IPS-NIHi7 (cell line): ENCODE measurements around the gene CDH20.

Experiments used
- DNase-seq: peaks from one replicate; pipeline ENCODE4 v3.0.0; 2012; ENCODE audit warnings: mixed read lengths; ENCODE audit errors: extremely low spot score

The CDH20 gene

DNA sequence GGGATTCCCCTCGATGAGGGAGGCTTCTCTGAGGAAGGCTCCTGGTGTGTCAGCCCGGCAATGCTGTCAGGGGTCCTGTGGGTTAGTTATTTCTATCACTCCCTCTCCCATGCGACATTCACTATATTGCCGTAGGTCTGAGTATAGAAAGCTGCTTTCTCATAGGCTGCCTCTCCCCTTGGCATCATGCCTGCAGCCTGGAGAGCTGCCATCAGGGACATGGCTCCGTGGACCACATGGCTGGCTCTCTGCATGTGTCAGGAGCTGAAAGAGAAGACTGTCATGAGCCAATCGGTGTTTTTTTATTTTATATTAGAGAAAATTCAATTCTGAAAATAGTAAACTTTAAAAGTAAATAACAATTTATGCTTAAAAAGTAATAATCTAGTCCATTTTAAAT, 198.0 kb downstream of the CDH20 start:
- no peak for DNase-seq

DNA sequence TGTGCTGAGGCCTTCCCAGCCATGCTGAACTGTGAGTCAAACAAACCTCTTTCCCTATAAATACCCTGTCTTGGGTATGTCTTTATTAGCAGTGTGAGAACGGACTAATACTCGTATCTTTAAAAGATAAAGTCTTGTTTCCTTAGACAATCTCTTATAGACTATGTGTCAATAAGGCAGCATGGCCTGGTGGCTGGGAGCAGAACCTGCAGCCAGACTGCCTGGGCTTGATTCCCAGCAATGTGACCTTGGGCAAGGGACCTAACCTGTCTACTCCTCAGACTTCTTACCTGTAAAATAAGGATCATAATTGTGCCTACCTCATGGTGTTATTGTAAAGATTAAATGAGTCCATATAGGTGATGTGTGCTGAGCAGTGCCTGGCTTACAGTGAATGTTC, 198.7 kb downstream of the CDH20 start:
- DNase-seq, result no peak

DNA sequence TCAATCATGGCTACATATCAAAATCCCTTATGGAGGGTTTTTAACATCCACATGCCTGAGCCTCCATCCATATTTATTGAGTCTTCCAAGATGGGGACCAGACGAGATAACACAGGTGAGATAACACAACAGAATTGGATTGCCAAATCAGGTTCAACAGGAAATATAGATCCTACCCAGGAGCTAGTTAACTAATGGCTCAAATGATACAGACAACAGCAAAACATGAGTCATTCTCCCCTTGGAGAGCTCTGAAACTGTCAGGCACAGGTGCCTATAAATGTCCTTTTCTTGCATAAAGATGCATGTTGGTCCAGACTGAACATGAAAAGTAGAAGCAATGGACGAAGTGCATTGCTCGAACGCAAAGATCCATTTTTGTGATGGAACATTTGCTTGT, 202.2 kb downstream of the CDH20 start:
- DNase-seq, result no peak

DNA sequence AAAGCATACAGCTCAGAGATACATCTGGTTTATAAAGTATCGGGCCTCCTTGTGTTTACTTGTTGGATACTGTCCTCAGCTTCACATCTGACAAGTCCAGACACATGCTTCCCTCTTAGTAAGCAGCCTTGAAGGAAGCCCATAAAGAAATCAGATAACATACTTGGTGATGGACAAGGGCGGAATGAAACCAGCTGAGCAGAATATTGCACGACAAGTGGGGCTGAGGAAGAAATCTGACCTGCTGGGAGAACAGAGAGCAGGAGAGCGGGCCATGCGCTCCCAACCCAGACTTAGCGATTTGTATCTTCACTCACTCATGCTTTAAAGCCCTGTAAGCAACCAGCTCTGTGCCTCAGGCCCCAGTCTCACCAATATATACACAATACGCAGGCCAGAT, 208.4 kb downstream of the CDH20 start:
- no peak for DNase-seq

DNA sequence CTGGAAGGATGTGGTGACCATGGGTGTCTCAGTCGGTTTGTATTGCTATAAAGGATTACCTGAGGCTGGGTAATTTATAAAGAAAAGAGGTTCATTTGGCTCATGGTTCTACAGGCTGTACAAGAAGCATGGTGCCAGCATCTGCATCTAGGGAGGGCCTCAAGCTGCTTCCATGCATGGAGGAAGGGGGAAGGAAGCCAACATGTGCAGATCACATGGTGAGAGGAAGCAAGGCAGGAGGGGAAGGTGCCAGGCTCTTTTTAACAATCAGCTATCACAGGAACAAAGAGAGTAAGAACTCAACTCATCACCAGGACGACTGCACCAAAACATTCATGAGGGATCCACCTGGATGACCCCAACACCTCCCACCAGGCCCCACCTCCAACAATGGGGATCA, 209.4 kb downstream of the CDH20 start:
- DNase-seq, result no peak

DNA sequence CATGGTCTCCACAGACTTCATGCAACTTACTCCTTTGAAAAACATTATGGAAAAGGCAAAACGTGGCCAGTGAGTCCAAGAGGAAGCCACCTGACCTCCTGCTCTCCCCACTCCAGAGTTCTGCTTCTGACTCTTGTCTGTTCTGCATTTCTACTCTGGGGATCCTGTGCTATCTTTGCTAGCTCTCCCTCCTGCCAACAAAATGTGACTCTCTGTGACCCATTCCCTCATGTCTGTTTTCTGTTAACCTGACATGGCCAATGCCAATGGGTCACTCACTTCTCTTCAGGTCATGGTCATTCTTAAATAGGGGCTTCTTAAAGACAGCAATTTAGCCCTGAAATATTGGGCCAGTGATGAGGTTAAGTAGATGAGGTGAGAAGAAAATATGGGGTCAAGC, 210.3 kb downstream of the CDH20 start:
- DNase-seq, result no peak

DNA sequence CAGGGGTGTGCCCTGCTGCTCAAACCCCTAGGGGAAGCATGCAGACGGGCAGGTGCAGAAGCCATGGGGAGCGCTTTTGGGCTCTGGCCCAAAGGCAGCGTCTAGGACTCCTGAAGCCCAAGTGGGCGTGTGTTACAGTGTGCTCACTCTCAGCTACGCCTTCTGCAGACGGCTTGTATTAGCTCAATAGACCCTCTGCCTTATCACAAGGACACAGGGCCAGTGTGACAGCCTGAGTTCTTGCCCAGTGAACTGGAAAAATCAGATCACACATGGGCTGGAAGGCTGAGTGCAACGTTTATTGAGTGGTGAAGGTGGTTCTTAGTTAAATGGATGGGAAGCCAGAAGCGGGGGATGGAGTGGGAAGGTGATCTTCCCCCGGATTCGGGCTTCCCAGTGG, 210.9 kb downstream of the CDH20 start:
- no peak for DNase-seq

DNA sequence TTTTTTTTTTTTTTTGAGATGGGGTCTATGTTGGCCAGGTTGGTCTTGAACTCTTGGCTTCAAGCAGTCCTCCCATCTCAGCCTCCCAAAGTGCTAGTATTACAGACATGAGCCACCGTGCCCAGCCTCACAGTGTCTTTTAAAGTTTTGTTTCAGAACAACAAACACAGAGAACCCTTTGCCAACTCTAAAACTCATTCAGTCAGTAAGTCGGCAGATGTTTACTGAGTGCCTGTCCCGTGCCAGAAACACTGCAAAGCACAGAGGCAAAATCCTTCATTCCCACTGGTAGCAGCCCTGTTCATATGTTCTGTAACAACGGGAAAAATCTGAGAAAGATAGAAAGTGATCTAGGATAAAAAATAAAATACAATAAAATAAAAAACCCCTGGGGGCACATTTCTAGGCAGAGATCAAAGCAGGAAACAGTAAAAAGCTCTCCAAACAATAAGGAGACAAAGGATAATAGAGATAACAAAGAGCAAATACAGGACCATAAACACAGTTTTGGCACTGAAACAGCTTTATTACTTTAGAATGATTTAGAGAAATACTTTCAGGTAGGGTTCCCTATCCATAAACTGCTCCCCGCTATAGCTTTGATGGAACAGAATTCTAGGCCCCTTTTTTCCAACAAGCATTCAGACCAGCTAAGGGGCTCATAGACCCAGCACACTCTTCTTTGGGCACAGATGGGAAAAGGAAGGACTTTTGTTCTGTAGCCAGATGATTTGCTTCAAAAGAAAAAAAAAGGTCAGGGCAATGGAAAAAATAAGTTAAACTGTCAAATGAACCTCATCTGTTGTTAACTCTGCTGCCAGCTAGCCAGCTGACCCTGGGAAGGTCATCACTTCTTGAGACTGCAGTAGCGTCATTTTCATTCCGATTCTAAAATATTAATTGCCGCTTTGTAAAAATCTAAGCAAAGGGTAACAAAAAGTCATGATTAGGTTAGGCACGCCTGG, 212.3 kb downstream of the CDH20 start:
- DNase-seq, result no peak

DNA sequence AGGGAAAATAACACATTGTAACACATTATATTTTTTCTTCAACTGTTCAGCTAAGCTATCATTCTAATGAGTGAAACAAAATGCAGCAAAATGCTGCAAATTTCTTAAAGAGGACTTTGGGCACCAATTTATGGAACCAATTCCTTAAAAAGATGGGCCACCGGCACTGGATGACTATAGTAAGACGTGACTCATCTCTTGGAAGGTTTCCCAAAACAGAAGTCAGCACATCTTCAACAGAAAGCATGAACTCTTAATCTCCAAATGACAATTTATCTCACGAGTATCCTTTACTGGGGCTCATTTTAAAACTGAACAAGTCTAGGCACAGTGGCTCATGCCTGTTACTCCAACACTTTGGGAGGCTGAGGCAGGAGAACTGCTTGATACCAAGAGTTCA, 213.4 kb downstream of the CDH20 start:
- DNase-seq, result no peak

DNA sequence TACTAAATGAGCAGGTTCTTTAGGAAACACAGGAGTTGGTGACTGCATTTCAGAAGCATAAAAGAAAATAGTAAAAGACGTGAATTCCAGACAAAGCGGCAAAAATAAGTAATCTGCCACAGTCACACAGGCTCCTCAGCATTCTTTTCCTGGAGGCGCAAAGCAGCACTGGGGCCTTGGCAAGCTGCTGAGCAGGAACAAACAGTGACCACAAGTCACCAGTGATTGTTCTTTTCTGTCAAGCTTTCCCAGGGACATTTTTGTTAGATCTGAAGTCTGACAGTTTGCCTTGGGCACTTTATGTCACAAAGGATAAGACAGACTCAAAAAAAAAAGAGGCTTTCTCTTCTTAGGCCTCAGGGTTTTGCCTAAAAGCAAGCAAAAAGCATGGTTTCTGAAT, 216.2 kb downstream of the CDH20 start:
- no peak for DNase-seq

DNA sequence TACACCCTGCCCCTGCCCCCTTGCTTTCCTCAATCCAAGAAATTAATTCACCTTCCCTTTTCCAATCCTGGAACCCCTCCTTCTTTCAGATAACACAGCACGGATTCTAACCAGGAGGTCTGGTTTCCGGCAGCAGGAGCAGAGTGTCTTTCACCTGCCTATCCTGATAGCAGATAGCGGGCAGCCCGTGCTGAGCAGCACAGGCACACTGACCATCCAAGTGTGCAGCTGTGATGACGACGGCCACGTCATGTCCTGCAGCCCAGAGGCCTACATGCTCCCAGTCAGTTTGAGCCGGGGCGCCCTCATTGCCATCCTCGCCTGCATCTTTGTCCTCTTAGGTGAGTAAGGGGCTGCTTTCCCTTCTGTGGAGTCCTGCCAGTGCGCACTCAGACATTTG, 216.7 kb downstream of the CDH20 start:
- no peak for DNase-seq

DNA sequence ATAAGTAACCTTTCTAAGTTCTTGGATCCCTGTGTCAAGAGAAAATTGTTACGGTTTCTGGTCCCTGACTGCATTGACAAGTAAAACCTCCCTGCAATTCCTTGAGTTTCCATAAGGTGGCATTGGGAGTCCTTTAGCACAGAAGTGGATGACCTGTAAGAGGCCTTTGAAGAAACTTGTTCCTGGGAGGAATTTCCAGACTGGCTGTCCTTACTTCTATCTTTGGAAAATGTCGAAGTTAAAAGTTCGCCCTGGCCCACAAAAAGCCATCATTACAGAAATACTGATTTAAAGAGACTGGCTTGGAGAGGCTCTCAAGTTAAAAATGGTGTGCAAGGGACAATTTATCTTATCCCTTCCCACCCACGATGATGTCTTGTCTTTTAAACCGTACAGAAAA, 218.4 kb downstream of the CDH20 start:
- peak; percentile 78 for DNase-seq

DNA sequence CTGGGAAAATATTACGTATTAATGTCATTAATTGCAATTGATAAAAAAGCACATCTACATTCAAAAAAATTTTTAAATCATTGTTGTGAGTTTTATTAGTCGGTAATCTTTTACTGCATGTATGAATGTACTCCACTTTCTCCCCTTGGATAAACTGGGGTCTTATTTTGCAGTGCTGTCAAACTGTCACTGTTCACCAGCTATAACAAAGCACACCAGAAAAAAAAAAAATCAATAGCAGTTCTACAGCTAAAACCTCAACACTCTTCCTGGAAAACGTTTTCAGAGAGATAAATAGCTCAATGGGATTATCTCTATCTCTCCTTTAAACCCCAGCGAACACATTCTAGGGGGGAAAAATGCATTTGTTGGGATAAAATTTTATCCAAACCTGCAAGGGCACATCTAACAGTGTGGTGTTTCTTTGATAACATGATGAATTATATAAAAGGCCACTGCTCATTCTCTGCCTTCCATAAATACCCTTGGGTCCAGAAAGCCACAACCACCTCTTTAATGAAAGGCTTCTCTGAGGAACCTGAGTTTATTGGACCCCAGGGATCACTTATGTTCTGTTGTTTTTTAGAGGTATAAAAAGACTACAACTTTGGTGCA, 219.9 kb downstream of the CDH20 start:
- DNase-seq, result no peak

DNA sequence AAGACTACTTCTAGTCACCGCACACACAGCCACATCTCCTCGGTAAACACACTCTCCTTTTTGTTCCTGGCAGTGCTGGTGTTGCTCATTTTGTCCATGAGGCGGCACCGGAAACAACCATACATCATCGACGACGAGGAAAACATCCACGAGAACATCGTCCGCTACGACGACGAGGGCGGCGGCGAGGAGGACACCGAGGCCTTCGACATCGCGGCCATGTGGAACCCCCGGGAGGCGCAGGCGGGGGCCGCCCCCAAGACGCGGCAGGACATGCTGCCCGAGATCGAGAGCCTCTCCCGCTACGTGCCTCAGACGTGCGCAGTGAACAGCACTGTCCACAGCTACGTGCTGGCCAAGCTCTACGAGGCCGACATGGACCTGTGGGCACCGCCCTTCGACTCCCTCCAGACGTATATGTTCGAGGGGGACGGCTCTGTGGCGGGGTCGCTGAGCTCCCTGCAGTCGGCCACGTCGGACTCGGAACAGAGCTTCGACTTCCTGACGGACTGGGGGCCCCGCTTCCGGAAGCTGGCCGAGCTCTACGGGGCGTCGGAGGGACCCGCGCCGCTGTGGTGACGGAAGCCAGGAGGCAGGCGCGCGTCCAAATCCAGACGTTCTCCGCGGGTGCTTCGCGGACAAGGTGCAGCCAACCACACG, 221.0 kb downstream of the CDH20 start:
- no peak for DNase-seq

DNA sequence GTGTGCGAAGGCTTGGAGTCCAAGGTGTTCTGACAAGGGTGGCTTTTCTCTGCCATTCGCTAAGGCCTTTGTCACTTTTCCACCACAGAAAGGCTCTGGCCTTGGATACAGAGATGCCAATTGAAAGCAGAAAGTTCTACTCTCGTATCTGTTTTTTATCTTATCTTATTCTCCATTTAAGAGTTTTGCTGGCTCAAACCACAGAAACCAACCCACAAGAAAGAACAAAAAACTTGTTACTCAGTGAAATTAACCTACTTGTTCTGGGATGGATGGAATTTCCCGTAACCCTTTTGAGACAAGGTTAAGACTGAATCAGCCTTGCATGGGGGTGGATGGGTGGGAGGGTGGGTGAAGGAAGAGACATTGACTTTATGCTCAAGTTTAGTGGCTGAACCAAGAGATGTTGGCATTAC, 221.7 kb downstream of the CDH20 start:
- no peak for DNase-seq

DNA sequence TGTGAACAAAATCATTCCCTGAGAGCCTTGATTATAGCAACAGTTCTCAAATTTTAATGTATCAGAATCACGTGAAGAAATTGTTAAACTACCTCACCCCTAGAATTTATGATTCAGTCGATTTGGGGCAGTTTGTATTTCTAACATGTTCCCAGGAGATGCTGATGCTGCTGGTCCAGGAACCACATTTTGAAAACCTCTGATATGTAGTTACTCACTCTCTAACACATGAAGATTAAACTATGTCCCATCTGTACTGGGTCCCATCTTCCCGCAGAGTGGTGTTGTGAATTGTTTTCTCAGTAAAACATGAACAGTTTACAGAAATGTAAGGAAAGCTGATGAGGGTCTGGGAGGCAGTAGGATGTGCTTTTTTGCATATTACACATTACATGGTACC, 223.1 kb downstream of the CDH20 start:
- no peak for DNase-seq

DNA sequence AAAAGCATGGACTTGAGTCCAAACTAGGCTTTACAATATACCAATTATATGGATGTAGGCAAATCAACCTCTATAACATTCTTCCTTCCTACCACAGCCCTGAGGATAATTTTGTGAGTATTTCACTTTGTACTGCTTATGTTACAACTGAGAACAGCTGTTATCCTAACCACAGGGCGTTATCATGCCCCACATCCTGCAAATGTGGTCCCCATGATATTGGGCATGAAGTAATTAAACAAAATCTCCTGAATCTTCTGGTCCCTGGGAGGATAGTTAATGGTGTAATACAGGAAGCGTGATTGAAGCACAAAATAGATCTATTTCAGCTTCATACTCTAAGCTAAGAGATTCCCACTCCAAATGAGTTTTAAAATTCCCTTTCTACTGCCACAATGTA, 223.6 kb downstream of the CDH20 start:
- no peak for DNase-seq

DNA sequence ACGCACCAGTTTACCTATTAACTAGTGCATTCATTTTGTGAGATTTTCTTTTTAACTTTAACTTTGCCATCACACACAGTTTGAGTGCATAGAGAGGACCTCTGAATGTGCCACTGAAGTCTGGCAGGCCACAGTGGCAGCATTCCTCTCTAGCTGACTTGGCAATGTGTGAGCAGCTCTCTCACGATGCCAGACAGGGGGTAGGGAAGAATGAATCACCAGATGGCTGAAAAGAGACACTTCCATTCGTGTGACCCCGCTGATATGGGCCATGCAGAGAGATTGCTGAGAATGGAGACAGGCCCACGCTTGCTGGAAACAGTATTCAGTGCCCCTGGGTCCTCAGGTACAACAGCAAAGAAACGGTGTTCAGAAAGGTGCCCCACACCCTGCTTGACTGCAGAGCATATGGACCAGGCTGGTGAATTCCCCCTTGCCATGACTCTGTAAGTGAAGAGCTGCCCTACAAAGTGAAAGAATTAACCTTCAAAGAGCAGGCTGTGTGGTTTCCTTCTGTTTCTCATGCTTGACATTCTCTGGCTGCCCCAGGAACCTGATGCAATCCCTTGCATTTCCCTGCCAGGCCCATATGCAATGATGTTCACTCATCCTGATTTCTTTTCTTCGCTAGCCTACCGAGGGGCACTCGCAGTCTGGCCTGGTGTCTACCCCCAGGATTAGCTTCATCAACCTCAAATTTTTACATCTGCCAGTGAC, 236.1 kb downstream of the CDH20 start:
- peak; percentile 20 for DNase-seq

DNA sequence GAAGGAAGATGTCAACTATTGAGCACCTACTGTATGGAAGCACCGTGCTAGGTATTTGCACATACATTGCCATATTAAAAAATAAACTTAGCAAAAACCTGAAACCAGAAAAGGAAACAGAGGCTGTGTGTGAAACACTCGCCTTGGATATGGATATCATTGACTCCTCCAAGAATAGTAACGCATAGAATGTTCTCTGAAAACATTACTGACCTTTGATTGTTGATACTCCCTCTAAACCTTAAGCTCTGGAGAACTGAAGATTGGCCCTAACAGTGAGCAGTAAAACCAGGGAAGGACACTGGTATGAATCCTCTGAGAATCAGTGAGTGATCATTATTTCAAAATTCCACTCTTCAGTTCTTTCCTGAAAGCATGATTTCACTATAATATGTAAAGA, 236.8 kb downstream of the CDH20 start:
- DNase-seq, result no peak

DNA sequence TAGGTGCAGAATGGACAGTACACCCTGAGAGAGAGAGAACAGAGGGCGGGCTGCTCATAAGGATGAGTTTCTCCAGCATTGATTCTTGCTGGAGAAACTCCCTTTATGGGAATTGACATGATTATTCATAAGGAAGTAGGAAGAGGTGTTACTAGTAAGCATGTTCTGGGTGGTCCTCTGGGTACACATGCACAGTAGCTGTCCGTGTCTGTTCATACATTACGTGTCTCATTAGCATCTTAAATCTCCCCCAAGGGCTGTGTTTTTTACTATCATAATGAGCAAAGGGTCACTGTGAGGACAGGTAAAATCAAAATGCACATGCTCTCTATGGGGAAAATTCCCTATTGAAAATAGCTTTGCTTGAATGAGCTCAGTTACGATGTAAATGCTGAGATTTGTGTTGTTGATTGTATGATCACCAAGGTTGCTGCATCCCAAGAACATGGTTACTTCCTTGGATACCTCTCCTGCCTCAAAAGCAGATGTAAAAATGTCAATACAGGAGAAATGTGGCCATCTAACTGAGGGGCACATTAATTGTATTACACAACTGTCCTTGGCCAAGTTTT, 238.9 kb downstream of the CDH20 start:
- DNase-seq, result no peak

DNA sequence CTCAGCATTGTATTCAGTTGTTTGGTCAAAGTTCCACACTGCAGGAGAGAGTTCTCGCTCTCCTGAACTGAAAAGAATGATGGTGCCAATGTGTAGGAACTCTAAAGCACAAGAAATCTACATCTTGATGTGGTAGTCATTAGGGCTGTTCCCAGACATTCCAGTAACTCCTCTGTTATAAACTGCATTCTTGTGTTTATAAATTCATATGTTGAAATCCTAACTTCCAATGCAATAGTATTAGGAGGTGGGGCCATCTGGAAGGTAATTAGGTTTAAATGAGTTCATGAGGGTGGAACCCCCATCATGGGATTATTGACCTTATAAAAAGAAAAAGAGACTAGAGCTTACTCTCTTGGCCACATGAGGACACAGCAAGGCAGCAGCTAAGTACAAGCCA, 239.6 kb downstream of the CDH20 start:
- no peak for DNase-seq

DNA sequence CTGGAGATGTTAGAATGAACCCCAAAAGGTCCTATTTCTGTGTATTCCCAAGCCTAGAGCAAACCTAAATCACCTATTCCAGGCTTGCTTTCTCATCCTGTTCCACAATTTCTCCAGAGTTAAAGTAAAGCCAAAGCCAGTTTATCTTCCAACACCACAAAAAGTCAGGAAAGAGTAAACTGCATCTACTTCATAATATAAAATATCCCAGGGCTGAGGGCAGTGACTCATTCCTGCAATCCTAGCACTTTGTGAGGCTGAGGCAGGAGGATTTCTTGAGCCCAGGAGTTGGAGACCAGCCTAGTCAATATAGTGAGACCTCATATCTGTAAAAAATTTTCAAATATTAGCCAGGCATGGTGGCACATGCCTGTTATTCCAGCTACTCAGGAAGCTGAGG, 241.4 kb downstream of the CDH20 start:
- DNase-seq, result no peak
